HepG2 (cell line): ENCODE data around the gene GRPEL2. TPM values are rescaled to one million over a fixed set of nuclear protein-coding genes. Genes with fewer than 3 reads are reported as not detected.
A peak's percentile ranks its signal among the peaks of the same experiment; 100 is the strongest.

Experiments
- ATAC-seq: fragments of 200-7000 bp; cut with Tn5 transposase; 3 replicates; pipeline ENCODE4 v1.9.1; 2020; ENCODE audit warnings: mild to moderate bottlenecking, moderate library complexity
- BruUV-seq: library from RNA; stranded (reverse); fragments of 400-500 nt; replicated peaks from 2 replicates; lab custom pipeline; 2021; lab: Mats Ljungman, UMichigan
- CTCF ChIA-PET: fragments of 300-600 bp; formaldehyde crosslinking; extraction: SDS; loops from one replicate; lab custom pipeline; 2021; ENCODE audit warnings: low total read pairs, inconsistent platforms, low intra/inter-chr PET ratio; lab: Yijun Ruan, JAX
- POLR2A ChIA-PET: fragments of 350-600 bp; sonication (Branson Sonifier 250); formaldehyde crosslinking; loops from one replicate; lab custom pipeline; 2020; ENCODE audit warnings: antibody characterized with exemption, inconsistent platforms; lab: Yijun Ruan, JAX
- DNase-seq: peaks from one replicate; pipeline ENCODE4 v3.0.0-alpha.2; 2015; ENCODE audit warnings: low spot score
- FAIRE-seq: peaks from 3 replicates; lab custom pipeline; 2011; peaks lifted over from hg19 to GRCh38; lab: Jason Lieb, UNC
- H2AFZ ChIP-seq: one replicate; pipeline ENCODE4 v1.6.1; 2011; ENCODE audit warnings: low read length, inconsistent platforms
- H3K27ac ChIP-seq: fragments of 300-600 bp; 3 replicates; pipeline ENCODE4 v1.8.0; 2011; ENCODE audit warnings: mixed run types, mild to moderate bottlenecking, mixed read lengths, low read length, inconsistent platforms; ENCODE audit not compliant: insufficient read depth; ENCODE audit errors: extremely low read length
- H3K27me3 ChIP-seq, 2 experiments: fragments of 200-600 bp in 1 of 2; 2 replicates in 1 of 2; 3 replicates in 1 of 2; pipeline versions ENCODE4 v1.6.0 to v1.8.0; 2011; ENCODE audit warnings: low read length in 2 of 2, mild to moderate bottlenecking in 2 of 2, moderate library complexity in 2 of 2, inconsistent platforms in 1 of 2; ENCODE audit not compliant: insufficient read depth in 2 of 2, control insufficient read depth in 1 of 2
- H3K36me3 ChIP-seq, 2 experiments: fragments of 200-600 bp in 1 of 2; replicated peaks in 1 of 2; 2 replicates in 1 of 2; 3 replicates in 1 of 2; pipeline versions ENCODE4 v1.5.1 to v1.8.0; 2011; ENCODE audit warnings: low read length in 2 of 2, inconsistent platforms in 1 of 2; ENCODE audit not compliant: insufficient read depth in 2 of 2, control insufficient read depth in 1 of 2
- H3K4me1 ChIP-seq: 2 replicates; pipeline ENCODE4 v1.5.1; 2012; ENCODE audit warnings: low read length, inconsistent platforms; ENCODE audit not compliant: insufficient read depth
- H3K4me2 ChIP-seq: 2 replicates; pipeline ENCODE4 v1.6.0; 2011; ENCODE audit warnings: low read depth, low read length, inconsistent platforms
- H3K4me3 ChIP-seq, 3 experiments: fragments of 200-600 bp in 1 of 3; sonication (generic), shearing (Covaris generic) in 1 of 3; replicated peaks in 1 of 3; 2 replicates each; pipeline ENCODE4 v1.5.1; 2011 to 2016; ENCODE audit warnings: low read length in 3 of 3, inconsistent platforms in 2 of 3, low read depth in 2 of 3, mild to moderate bottlenecking in 2 of 3, control low read depth in 1 of 3, mixed read lengths in 1 of 3; ENCODE audit not compliant: insufficient read depth in 1 of 3
- H3K79me2 ChIP-seq: one replicate; pipeline ENCODE4 v1.6.1; 2011; ENCODE audit warnings: low read length, inconsistent platforms; ENCODE audit not compliant: insufficient read depth
- H3K9ac ChIP-seq: 2 replicates; pipeline ENCODE4 v1.6.0; 2011; ENCODE audit warnings: mild to moderate bottlenecking, low read depth, low read length, inconsistent platforms; ENCODE audit not compliant: insufficient read depth
- H3K9me3 ChIP-seq: 2 replicates; pipeline ENCODE4 v1.5.1; 2012; ENCODE audit warnings: mild to moderate bottlenecking, low read length
- H4K20me1 ChIP-seq: 2 replicates; pipeline ENCODE4 v1.6.0; 2011; ENCODE audit warnings: inconsistent platforms, mild to moderate bottlenecking, low read length, moderate library complexity; ENCODE audit not compliant: insufficient read depth
- BRCA1 ChIP-seq: sonication (generic); formaldehyde crosslinking; IDR thresholded peaks from 2 replicates; pipeline ENCODE4 v1.4.0; 2020; ENCODE audit warnings: missing genetic modification reagents
- CCAR2 ChIP-seq: fragments of 200-400 bp; formaldehyde crosslinking; optimal IDR thresholded peaks from 2 replicates; pipeline ENCODE3; 2018; ENCODE audit warnings: low read depth, mild to moderate bottlenecking, low read length, moderate library complexity
- CREBL2 ChIP-seq: sonication (generic); formaldehyde crosslinking; IDR thresholded peaks from 2 replicates; pipeline ENCODE4 v1.8.1; 2023; ENCODE audit warnings: missing genetic modification reagents, mild to moderate bottlenecking, borderline replicate concordance
- HOXA7 ChIP-seq: sonication (generic); formaldehyde crosslinking; IDR thresholded peaks from 2 replicates; pipeline ENCODE4 v1.8.1; 2022; ENCODE audit warnings: mild to moderate bottlenecking, missing genetic modification reagents, moderate library complexity
- MEIS2 ChIP-seq: sonication (generic); formaldehyde crosslinking; IDR thresholded peaks from 2 replicates; pipeline ENCODE4 v1.9.0; 2021; ENCODE audit warnings: mild to moderate bottlenecking, missing genetic modification reagents
- NCOA2 ChIP-seq: sonication (generic); formaldehyde crosslinking; IDR thresholded peaks from 2 replicates; pipeline ENCODE4 v1.8.0; 2022; ENCODE audit warnings: inconsistent platforms
- PRDM15 ChIP-seq: sonication (generic); formaldehyde crosslinking; IDR thresholded peaks from 2 replicates; pipeline ENCODE4 v1.4.0; 2020; ENCODE audit warnings: missing genetic modification reagents
- ZNF616 ChIP-seq: sonication (generic); formaldehyde crosslinking; IDR thresholded peaks from 2 replicates; pipeline ENCODE4 v1.5.0; 2020; ENCODE audit warnings: low read depth, mild to moderate bottlenecking, missing genetic modification reagents
- ZNF660 ChIP-seq: sonication (generic); formaldehyde crosslinking; IDR thresholded peaks from 2 replicates; pipeline ENCODE4 v1.5.1; 2020; ENCODE audit warnings: mild to moderate bottlenecking, low read depth, missing genetic modification reagents, borderline replicate concordance
- ZNF768 ChIP-seq: sonication (generic); formaldehyde crosslinking; IDR thresholded peaks from 2 replicates; pipeline ENCODE4 v1.4.0; 2020; ENCODE audit warnings: missing genetic modification reagents
- WGBS: methylation state at CpG from one replicate; pipeline ENCODE4 v1.1.6; 2017; ENCODE audit warnings: low lambda C conversion rate; 5-methylcytosine and 5-hydroxymethylcytosine counted together
- in situ Hi-C: cut with HindIII; loops from 2 replicates; pipeline ENCODE4 v1.10.0; 2017; ENCODE audit warnings: low pct_unique_long_range_greater_than_20kb; ENCODE audit not compliant: extremely low pct_ligation_motif_present
- intact Hi-C: fragments of 100-400 bp; cut with micrococcal nuclease; formaldehyde crosslinking; loops from one replicate; pipeline ENCODE4 v1.10.0; 2022; ENCODE audit not compliant: unreplicated experiment
- polyA plus RNA-seq, 8 experiments: library from polyadenylated mRNA; depleted of rRNA in 3 of 8; stranded (reverse) in 7 of 8; unstranded in 1 of 8; fragments of >200 nt; fragmentation: Illumina TruSeq in 4 of 8; extraction: Trizol in 4 of 8; gene quantifications; 2 replicates each; pipeline versions ENCODE4 v1.2.1 to v1.2.3, GENCODE V29; 2011 to 2016; ENCODE audit warnings: low read depth in 4 of 8, missing spikeins in 1 of 8, mixed read lengths in 1 of 8; ENCODE audit not compliant: insufficient read depth in 1 of 8
- total RNA-seq, 5 experiments: library from RNA; depleted of rRNA; stranded (reverse); fragments of >200 nt; fragmentation: Illumina TruSeq; extraction: Trizol; gene quantifications; 2 replicates each; pipeline ENCODE4 v1.2.3, GENCODE V29; 2016; ENCODE audit warnings: low read depth in 1 of 5
- TF ChIP-seq, protein P1 (sequence below): sonication (generic); formaldehyde crosslinking; IDR thresholded peaks from 2 replicates; pipeline ENCODE4 v1.5.1; 2020; ENCODE audit warnings: mild to moderate bottlenecking, missing genetic modification reagents, moderate library complexity

The GRPEL2 gene
- total and polyA plus RNA-seq, 2 of the 13 experiments (the other 11 are each of a cell fraction or from before 2014, with no cell fraction given), result 13.1 to 16.6 TPM

DNA sequence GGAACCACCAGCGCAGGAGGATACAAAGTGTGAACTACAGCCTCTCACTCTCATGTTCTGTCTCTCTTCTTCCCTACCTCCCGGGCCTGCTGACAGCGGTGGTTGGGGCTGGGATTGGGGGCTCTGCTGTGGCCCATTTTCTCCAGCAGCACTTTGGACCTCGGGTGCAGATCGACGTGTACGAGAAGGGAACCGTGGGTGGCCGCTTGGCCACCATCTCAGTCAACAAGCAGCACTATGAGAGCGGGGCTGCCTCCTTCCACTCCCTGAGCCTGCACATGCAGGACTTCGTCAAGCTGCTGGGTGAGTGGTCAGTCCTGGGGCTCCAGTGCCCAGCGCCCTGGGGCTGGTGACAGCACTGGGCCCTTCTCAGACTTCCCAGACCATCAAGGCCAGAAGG, 17.2 kb downstream of the GRPEL2 start:
- Histone ChIP-seq H3K27ac (no peak overlapping the region), H3K4me1 (peaks cover 45% of the 10 kb centered on the region), H3K4me2 (no peak overlapping the region; the same call in 1 of the 2 replicates), H4K20me1 (no peaks in the 10 kb centered on the region), H3K9ac (no peak overlapping the region), H3K9me3 (no peaks in the 10 kb centered on the region), H3K36me3 (no peaks in the 10 kb centered on the region), H3K27me3 (no peaks in the 10 kb centered on the region; a peak in 1 of 5 replicates), H3K79me2 (no peaks in the 10 kb centered on the region), H3K4me3 (no peak overlapping the region; a peak in 1 of 6 replicates), H2AFZ (no peak overlapping the region)
- 9% methylated on average over 9 of the region's 12 CpGs for WGBS
- DNase-seq (no peak), ATAC-seq (no peak), FAIRE-seq (no peak)
- POLR2A ChIA-PET, result no interaction called here
- CTCF ChIA-PET, result no interaction called here
- TF ChIP-seq, protein P1, sequence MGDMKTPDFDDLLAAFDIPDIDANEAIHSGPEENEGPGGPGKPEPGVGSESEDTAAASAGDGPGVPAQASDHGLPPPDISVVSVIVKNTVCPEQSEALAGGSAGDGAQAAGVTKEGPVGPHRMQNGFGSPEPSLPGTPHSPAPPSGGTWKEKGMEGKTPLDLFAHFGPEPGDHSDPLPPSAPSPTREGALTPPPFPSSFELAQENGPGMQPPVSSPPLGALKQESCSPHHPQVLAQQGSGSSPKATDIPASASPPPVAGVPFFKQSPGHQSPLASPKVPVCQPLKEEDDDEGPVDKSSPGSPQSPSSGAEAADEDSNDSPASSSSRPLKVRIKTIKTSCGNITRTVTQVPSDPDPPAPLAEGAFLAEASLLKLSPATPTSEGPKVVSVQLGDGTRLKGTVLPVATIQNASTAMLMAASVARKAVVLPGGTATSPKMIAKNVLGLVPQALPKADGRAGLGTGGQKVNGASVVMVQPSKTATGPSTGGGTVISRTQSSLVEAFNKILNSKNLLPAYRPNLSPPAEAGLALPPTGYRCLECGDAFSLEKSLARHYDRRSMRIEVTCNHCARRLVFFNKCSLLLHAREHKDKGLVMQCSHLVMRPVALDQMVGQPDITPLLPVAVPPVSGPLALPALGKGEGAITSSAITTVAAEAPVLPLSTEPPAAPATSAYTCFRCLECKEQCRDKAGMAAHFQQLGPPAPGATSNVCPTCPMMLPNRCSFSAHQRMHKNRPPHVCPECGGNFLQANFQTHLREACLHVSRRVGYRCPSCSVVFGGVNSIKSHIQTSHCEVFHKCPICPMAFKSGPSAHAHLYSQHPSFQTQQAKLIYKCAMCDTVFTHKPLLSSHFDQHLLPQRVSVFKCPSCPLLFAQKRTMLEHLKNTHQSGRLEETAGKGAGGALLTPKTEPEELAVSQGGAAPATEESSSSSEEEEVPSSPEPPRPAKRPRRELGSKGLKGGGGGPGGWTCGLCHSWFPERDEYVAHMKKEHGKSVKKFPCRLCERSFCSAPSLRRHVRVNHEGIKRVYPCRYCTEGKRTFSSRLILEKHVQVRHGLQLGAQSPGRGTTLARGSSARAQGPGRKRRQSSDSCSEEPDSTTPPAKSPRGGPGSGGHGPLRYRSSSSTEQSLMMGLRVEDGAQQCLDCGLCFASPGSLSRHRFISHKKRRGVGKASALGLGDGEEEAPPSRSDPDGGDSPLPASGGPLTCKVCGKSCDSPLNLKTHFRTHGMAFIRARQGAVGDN, result peak; percentile 32
- no peak for TF ChIP-seq HOXA7 (CRISPR knock-in tag)
- TF ChIP-seq ZNF768 (CRISPR knock-in tag), result peak; percentile 48; the same call in 1 of the 2 replicates
- BruUV-seq, result no TSS peak
- intact Hi-C loops, result no loop called here
- in situ Hi-C loops, result no loop called here

DNA sequence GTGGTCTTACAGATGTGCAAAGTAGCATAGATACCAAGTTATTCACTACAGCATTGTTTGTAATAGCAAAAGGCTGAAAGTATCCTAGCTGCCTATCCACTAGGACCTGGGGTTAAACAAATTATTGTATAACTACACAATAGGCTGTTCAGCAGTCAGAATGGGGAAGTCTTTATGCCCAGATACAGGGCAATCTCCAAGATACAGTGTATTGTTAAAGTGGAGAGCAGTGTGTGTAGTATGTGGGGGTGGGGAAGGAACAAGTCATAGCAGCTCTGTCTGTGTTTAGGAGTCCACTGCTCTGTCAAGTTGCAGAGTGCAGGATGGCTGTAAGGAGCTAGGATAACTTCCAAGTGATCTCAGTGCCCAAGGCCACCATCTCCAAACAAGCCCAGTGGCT, 18.1 kb downstream of the GRPEL2 start:
- in situ Hi-C loops, result no loop called here
- FAIRE-seq (no peak), ATAC-seq (no peak), DNase-seq (no peak)
- no peak overlapping the region for H3K27ac ChIP-seq
- no TSS peak for BruUV-seq
- H3K9me3 ChIP-seq, result no peaks in the 10 kb centered on the region
- peaks cover 50% of the 10 kb centered on the region for H3K4me1 ChIP-seq
- H3K9ac ChIP-seq, result no peak overlapping the region
- CTCF ChIA-PET, result no interaction called here
- H4K20me1 ChIP-seq, result no peaks in the 10 kb centered on the region
- H3K79me2 ChIP-seq, result no peaks in the 10 kb centered on the region
- H3K36me3 ChIP-seq, result no peaks in the 10 kb centered on the region
- POLR2A ChIA-PET, result no interaction called here
- H3K4me2 ChIP-seq, result no peak overlapping the region
- no peaks in the 10 kb centered on the region; a peak in 1 of 5 replicates for H3K27me3 ChIP-seq
- no peak overlapping the region for H3K4me3 ChIP-seq
- intact Hi-C loops, result no loop called here
- H2AFZ ChIP-seq, result no peak overlapping the region
- TF ChIP-seq BRCA1 (CRISPR knock-in tag) (no peak), CCAR2 (no peak), MEIS2 (no peak), CREBL2 (CRISPR knock-in tag) (no peak), ZNF616 (CRISPR knock-in tag) (no peak), PRDM15 (CRISPR knock-in tag) (no peak), NCOA2 (CRISPR knock-in tag) (no peak), ZNF660 (CRISPR knock-in tag) (no peak)
